PC-3 (cell line): ENCODE measurements around the gene PLXDC1. TPM values are rescaled to one million over a fixed set of nuclear protein-coding genes. Genes with fewer than 3 reads are reported as not detected.
"Not testable (repeated sequence)": the region's sequence is repeated elsewhere in the genome, so short reads cannot be mapped to it uniquely, and the experiment has no call there.

Experiments used
- ATAC-seq: fragments of 200-7000 bp; cut with Tn5 transposase; 2 replicates; pipeline ENCODE4 v1.9.1; 2020; ENCODE audit warnings: mild to moderate bottlenecking, moderate library complexity
- BruUV-seq: library from RNA; stranded (reverse); fragments of 400-500 nt; replicated peaks from 2 replicates; lab custom pipeline; 2021; lab: Mats Ljungman, UMichigan
- CTCF ChIA-PET: fragments of 300-600 bp; sonication (Branson Sonifier 250); formaldehyde crosslinking; loops from one replicate; lab custom pipeline; 2022; ENCODE audit warnings: antibody characterized with exemption; lab: Charles Lee
- POLR2A ChIA-PET: fragments of 300-600 bp; sonication (Branson Sonifier 250); formaldehyde crosslinking; loops from one replicate; lab custom pipeline; 2022; ENCODE audit warnings: antibody characterized with exemption; ENCODE audit not compliant: unreplicated experiment; lab: Charles Lee
- DNase-seq: peaks from one replicate; pipeline ENCODE4 v3.0.0-alpha.2; 2015
- H2AFZ ChIP-seq: fragments of 300-600 bp; sonication (generic); 2 replicates; pipeline ENCODE4 v1.6.0; 2016; ENCODE audit warnings: antibody characterized with exemption, low read length
- H3F3A ChIP-seq: fragments of 300-600 bp; sonication (generic); one replicate; pipeline ENCODE4 v1.6.0; 2017; ENCODE audit warnings: antibody characterized with exemption, low read length, control low read depth, mild to moderate bottlenecking; ENCODE audit not compliant: unreplicated experiment
- H3K27ac ChIP-seq: fragments of 300-600 bp; sonication (generic); 2 replicates; pipeline ENCODE4 v1.5.1; 2016; ENCODE audit warnings: mild to moderate bottlenecking, low read length
- H3K27me3 ChIP-seq: fragments of 300-600 bp; sonication (generic); 2 replicates; pipeline ENCODE4 v1.6.1; 2016; ENCODE audit warnings: low read length, mixed read lengths
- H3K36me3 ChIP-seq: fragments of 300-600 bp; sonication (generic); 2 replicates; pipeline ENCODE4 v1.6.1; 2016; ENCODE audit warnings: low read depth, mixed run types, low read length, mixed read lengths
- H3K4me1 ChIP-seq: fragments of 300-600 bp; sonication (generic); 2 replicates; pipeline ENCODE4 v1.5.1; 2016; ENCODE audit warnings: low read length; ENCODE audit not compliant: insufficient read depth
- H3K4me2 ChIP-seq: fragments of 300-600 bp; sonication (generic); 2 replicates; pipeline ENCODE4 v1.6.0; 2016; ENCODE audit warnings: low read length
- H3K4me3 ChIP-seq: fragments of 300-600 bp; sonication (generic); 2 replicates; pipeline ENCODE4 v1.5.1; 2016; ENCODE audit warnings: mild to moderate bottlenecking, low read length, mixed read lengths
- H3K79me2 ChIP-seq: fragments of 300-600 bp; sonication (generic); 2 replicates; pipeline ENCODE4 v1.6.1; 2017; ENCODE audit warnings: low read length, mixed read lengths
- H3K9ac ChIP-seq: fragments of 300-600 bp; sonication (generic); 2 replicates; pipeline ENCODE4 v1.6.0; 2016; ENCODE audit warnings: mild to moderate bottlenecking, low read length
- H3K9me2 ChIP-seq: fragments of 300-600 bp; sonication (generic); replicated peaks from 2 replicates; pipeline ENCODE4 v1.6.1; 2016; ENCODE audit warnings: mixed run types, low read length, mixed read lengths
- H3K9me3 ChIP-seq: fragments of 300-600 bp; sonication (generic); 2 replicates; pipeline ENCODE4 v1.6.1; 2016; ENCODE audit warnings: low read length, mixed read lengths
- H4K20me1 ChIP-seq: fragments of 300-600 bp; sonication (generic); 2 replicates; pipeline ENCODE4 v1.6.1; 2016; ENCODE audit warnings: low read length, mixed read lengths
- EZH2 ChIP-seq: fragments of 300-600 bp; sonication (generic); IDR thresholded peaks from one replicate; pipeline ENCODE4 v1.6.1; 2017; ENCODE audit warnings: antibody characterized with exemption, mild to moderate bottlenecking, low read length; ENCODE audit not compliant: unreplicated experiment
- EZH2phosphoT487 ChIP-seq: fragments of 300-600 bp; sonication (generic); IDR thresholded peaks from 2 replicates; pipeline ENCODE4 v1.6.1; 2018; ENCODE audit warnings: mild to moderate bottlenecking, antibody characterized with exemption, low read length, borderline replicate concordance
- intact Hi-C: fragments of 100-400 bp; cut with micrococcal nuclease; formaldehyde crosslinking; loops from 2 replicates; pipeline ENCODE4 v1.9.0; 2023
- total RNA-seq: library from RNA; depleted of rRNA; stranded (reverse); fragments of >200 nt; gene quantifications from 2 replicates; pipeline ENCODE4 v1.2.3, GENCODE V29; 2014
- TF ChIP-seq, protein P1 (sequence below): fragments of 300-600 bp; sonication (generic); conservative IDR thresholded peaks from 2 replicates; pipeline ENCODE4 v1.5.1; 2017; ENCODE audit warnings: antibody characterized with exemption, low read depth, mild to moderate bottlenecking, low read length

The PLXDC1 gene
- total RNA-seq, 1 experiment from 2014 or later: not detected

DNA sequence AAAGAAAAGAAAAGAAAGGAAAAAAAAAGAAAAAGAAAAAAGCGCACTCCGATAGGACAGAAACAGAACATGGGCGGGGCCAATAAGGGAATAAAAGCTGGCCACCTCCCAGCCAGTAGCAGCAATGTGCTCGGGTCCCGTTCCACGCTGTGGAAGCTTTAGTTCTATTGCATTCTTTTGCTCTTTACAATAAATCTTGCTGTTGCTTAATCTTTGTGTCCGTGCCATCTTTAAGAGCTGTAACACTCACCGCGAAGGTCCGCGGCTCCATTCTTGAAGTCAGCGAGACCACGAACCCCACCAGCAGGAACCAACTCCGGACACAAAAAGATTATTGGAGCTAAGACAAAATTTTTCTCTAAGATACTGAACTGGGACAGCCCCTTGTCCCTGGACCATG is 17.7 kb upstream of the PLXDC1 start:
- Histone ChIP-seq H3K9me2 (no peaks in the 10 kb centered on the region), H3K4me3 (no peak overlapping the region), H3K36me3 (no peaks in the 10 kb centered on the region), H4K20me1 (no peaks in the 10 kb centered on the region), H3F3A (no peaks in the 10 kb centered on the region), H3K27ac (no peak overlapping the region), H3K9me3 (no peaks in the 10 kb centered on the region), H3K79me2 (no peaks in the 10 kb centered on the region), H3K4me1 (no peaks in the 10 kb centered on the region), H3K4me2 (no peak overlapping the region), H3K9ac (no peak overlapping the region), H3K27me3 (no peaks in the 10 kb centered on the region), H2AFZ (no peak overlapping the region)
- TF ChIP-seq, protein P1, sequence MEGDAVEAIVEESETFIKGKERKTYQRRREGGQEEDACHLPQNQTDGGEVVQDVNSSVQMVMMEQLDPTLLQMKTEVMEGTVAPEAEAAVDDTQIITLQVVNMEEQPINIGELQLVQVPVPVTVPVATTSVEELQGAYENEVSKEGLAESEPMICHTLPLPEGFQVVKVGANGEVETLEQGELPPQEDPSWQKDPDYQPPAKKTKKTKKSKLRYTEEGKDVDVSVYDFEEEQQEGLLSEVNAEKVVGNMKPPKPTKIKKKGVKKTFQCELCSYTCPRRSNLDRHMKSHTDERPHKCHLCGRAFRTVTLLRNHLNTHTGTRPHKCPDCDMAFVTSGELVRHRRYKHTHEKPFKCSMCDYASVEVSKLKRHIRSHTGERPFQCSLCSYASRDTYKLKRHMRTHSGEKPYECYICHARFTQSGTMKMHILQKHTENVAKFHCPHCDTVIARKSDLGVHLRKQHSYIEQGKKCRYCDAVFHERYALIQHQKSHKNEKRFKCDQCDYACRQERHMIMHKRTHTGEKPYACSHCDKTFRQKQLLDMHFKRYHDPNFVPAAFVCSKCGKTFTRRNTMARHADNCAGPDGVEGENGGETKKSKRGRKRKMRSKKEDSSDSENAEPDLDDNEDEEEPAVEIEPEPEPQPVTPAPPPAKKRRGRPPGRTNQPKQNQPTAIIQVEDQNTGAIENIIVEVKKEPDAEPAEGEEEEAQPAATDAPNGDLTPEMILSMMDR: no peak
- TF ChIP-seq EZH2phosphoT487 (no peak), EZH2 (no peak)
- ATAC-seq (no peak), DNase-seq (no peak)
- intact Hi-C loops: no loop called here
- ChIA-PET CTCF (no interaction called here), POLR2A (no interaction called here)
- no TSS peak for BruUV-seq

DNA sequence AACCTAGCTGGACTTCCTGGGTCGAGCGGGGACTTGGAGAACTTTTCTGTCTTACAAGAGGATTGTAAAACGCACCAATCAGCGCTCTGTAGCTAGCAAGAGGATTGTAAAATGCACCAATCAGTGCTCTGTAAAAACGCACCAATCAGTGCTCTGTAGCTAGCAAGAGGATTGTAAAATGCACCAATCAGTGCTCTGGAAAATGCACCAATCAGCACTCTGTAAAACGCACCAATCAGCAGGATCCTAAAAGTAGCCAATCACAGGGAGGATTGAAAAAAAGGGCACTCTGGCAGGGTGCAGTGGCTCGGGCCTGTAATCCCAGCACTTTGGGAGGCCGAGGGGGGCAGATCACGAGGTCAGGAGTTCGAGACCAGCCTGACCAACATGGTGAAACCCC is 17.1 kb upstream of the PLXDC1 start:
- H3K4me1 ChIP-seq, H3K4me2 ChIP-seq, POLR2A ChIA-PET, CTCF ChIA-PET, intact Hi-C loops, H3K27ac ChIP-seq, H2AFZ ChIP-seq, H3K36me3 ChIP-seq, H3K9ac ChIP-seq, H3F3A ChIP-seq, BruUV-seq, H4K20me1 ChIP-seq, H3K4me3 ChIP-seq, H3K9me3 ChIP-seq, H3K79me2 ChIP-seq, DNase-seq, ATAC-seq, H3K9me2 ChIP-seq, H3K27me3 ChIP-seq: not testable (repeated sequence)

DNA sequence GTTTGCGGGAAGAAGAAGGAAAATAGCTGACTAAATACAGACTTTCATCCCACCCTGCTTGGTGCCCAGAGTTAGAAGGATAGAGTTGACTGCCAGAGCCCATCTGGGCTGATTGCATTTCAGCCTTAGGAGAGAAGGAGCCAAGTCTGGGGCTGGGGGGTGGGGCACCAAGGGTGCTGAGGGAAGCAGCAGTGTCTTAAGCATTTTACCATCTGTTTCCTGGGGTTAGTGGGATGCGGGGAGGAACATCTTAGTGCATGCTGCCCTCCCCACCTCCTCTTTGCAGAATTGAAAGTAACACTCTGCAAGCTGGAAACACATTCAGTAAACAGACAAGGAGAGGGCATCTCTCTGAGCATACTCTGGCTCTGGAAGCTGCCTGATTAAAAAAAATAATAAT is 16.0 kb upstream of the PLXDC1 start:
- no peak for ATAC-seq
- no peaks in the 10 kb centered on the region for H3K4me1 ChIP-seq
- POLR2A ChIA-PET: no interaction called here
- H3K4me2 ChIP-seq: no peak overlapping the region
- H3K9me3 ChIP-seq: no peaks in the 10 kb centered on the region
- no peaks in the 10 kb centered on the region for H3K36me3 ChIP-seq
- no peak for DNase-seq
- no peak overlapping the region for H3K9ac ChIP-seq
- H3K27me3 ChIP-seq: no peaks in the 10 kb centered on the region
- no peaks in the 10 kb centered on the region for H3K79me2 ChIP-seq
- BruUV-seq: no TSS peak
- H2AFZ ChIP-seq: no peak overlapping the region
- no peaks in the 10 kb centered on the region for H3K9me2 ChIP-seq
- intact Hi-C loops: no loop called here
- no peaks in the 10 kb centered on the region for H4K20me1 ChIP-seq
- CTCF ChIA-PET: no interaction called here
- H3F3A ChIP-seq: no peaks in the 10 kb centered on the region
- H3K27ac ChIP-seq: no peak overlapping the region
- no peak overlapping the region for H3K4me3 ChIP-seq
- TF ChIP-seq EZH2: no peak
- TF ChIP-seq, protein P1: no peak
- no peak for TF ChIP-seq EZH2phosphoT487
